A549 (cell line): ENCODE measurements around the gene PSPH.

ENCODE experiments used
- CBX8 ChIP-seq: fragments of 200-600 bp; sonication (generic); IDR thresholded peaks from 2 replicates; pipeline ENCODE4 v1.6.1; 2016
- CEBPB ChIP-seq, 2 experiments: fragments of >200 bp in 1 of 2; sonication (Bioruptor Twin) in 1 of 2; formaldehyde crosslinking in 1 of 2; IDR thresholded peaks; 2 replicates each; pipeline ENCODE4 v1.6.1; 2012 to 2016
- CHD2 ChIP-seq: fragments of 150-350 bp; IDR thresholded peaks from 2 replicates; pipeline ENCODE4 v1.6.1; 2014; ENCODE audit warnings: low read length; ENCODE audit not compliant: partially characterized antibody
- CHD4 ChIP-seq: fragments of 200-600 bp; sonication (generic); IDR thresholded peaks from 2 replicates; pipeline ENCODE4 v1.6.1; 2016; ENCODE audit warnings: antibody characterized with exemption, mild to moderate bottlenecking, borderline replicate concordance
- CTCF ChIP-seq: fragments of >200 bp; sonication (Bioruptor Twin); formaldehyde crosslinking; IDR thresholded peaks from 3 replicates; pipeline ENCODE4 v1.5.1; 2016
- ELK1 ChIP-seq: fragments of 150-350 bp; IDR thresholded peaks from 2 replicates; pipeline ENCODE4 v1.6.1; 2014; ENCODE audit warnings: low read depth, mild to moderate bottlenecking, low read length
- JUN ChIP-seq, 2 experiments: fragments of >200 bp; sonication (Bioruptor Twin); formaldehyde crosslinking; IDR thresholded peaks; 2 replicates in 1 of 2; 3 replicates in 1 of 2; pipeline ENCODE4 v1.6.1; 2016 to 2017
- MAFK ChIP-seq: fragments of 450-650 bp; IDR thresholded peaks from 2 replicates; pipeline ENCODE4 v1.6.1; 2014; ENCODE audit not compliant: partially characterized antibody
- MAX ChIP-seq: IDR thresholded peaks from 2 replicates; pipeline ENCODE4 v1.6.1; 2012
- MAZ ChIP-seq: fragments of 150-350 bp; IDR thresholded peaks from 2 replicates; pipeline ENCODE4 v1.6.1; 2014; ENCODE audit warnings: antibody characterized with exemption, low read depth, low read length, borderline replicate concordance
- NFE2L2 ChIP-seq: fragments of 150-350 bp; conservative IDR thresholded peaks from 2 replicates; pipeline ENCODE4 v1.6.1; 2014; ENCODE audit warnings: low read length
- POLR2A ChIP-seq: IDR thresholded peaks from 2 replicates; pipeline ENCODE4 v1.6.1; 2012; ENCODE audit warnings: mild to moderate bottlenecking, low read length
- REST ChIP-seq: fragments of 200-600 bp; sonication (generic); IDR thresholded peaks from 2 replicates; pipeline ENCODE4 v1.6.1; 2016; ENCODE audit warnings: antibody characterized with exemption, mild to moderate bottlenecking, moderate library complexity
- USF2 ChIP-seq: fragments of 450-650 bp; IDR thresholded peaks from 2 replicates; pipeline ENCODE4 v1.6.1; 2014; ENCODE audit warnings: antibody characterized with exemption

- no peak for TF ChIP-seq JUN (IDR thresholded peaks at IDR 0.05)
- no peak for TF ChIP-seq REST
- no peak for TF ChIP-seq POLR2A
- TF ChIP-seq CEBPB (IDR thresholded peaks at IDR 0.05), result no peak
- TF ChIP-seq MAFK, result no peak
- TF ChIP-seq USF2, result no peak
- TF ChIP-seq MAX, result no peak
- TF ChIP-seq NFE2L2, result no peak
- TF ChIP-seq CBX8, result no peak
- no peak for TF ChIP-seq ELK1
- no peak for TF ChIP-seq CTCF
- no peak for TF ChIP-seq MAZ
- no peak for TF ChIP-seq CHD4
- no peak for TF ChIP-seq CHD2
These were observed 40.3 kb upstream of the PSPH start for GRCh38 chr7:56091591-56091990.
